GM23338 (cell line): ENCODE measurements around the gene CACNB4. TPM values are rescaled to one million over a fixed set of nuclear protein-coding genes. Genes with fewer than 3 reads are reported as not detected.

Source experiments
- ATAC-seq: fragments of 200-7000 bp; cut with Tn5 transposase; 3 replicates; pipeline ENCODE4 v1.9.1; 2020
- DNase-seq: peaks from one replicate; pipeline ENCODE4 v3.0.0-alpha.2; 2015; ENCODE audit warnings: low spot score
- H2AFZ ChIP-seq: fragments of 200-600 bp; sonication (generic); 2 replicates; pipeline ENCODE4 v1.8.0; 2016; ENCODE audit warnings: antibody characterized with exemption, mild to moderate bottlenecking, moderate library complexity
- H3F3A ChIP-seq: fragments of 200-600 bp; sonication (generic); replicated peaks from 2 replicates; pipeline ENCODE4 v1.8.0; 2017; ENCODE audit warnings: antibody characterized with exemption, mixed run types, low read depth
- H3K27ac ChIP-seq: fragments of 200-600 bp; sonication (generic); 2 replicates; pipeline ENCODE4 v1.6.1; 2016; ENCODE audit warnings: low read depth
- H3K27me3 ChIP-seq: fragments of 200-600 bp; sonication (generic); 2 replicates; pipeline ENCODE4 v1.8.0; 2016; ENCODE audit warnings: mild to moderate bottlenecking, mixed run types, moderate library complexity; ENCODE audit not compliant: insufficient read depth
- H3K36me3 ChIP-seq: fragments of 200-600 bp; sonication (generic); 2 replicates; pipeline ENCODE4 v1.8.0; 2016; ENCODE audit warnings: mild to moderate bottlenecking; ENCODE audit not compliant: insufficient read depth
- H3K4me1 ChIP-seq: fragments of 200-600 bp; sonication (generic); 2 replicates; pipeline ENCODE4 v1.8.0; 2016; ENCODE audit warnings: mild to moderate bottlenecking, moderate library complexity; ENCODE audit not compliant: insufficient read depth
- H3K4me2 ChIP-seq: fragments of 200-600 bp; sonication (generic); 2 replicates; pipeline ENCODE4 v1.7.1; 2017; ENCODE audit warnings: mixed run types
- H3K4me3 ChIP-seq: fragments of 200-600 bp; sonication (generic); 2 replicates; pipeline ENCODE4 v1.6.1; 2016; ENCODE audit warnings: mixed run types
- H3K79me2 ChIP-seq: fragments of 200-600 bp; sonication (generic); replicated peaks from 2 replicates; pipeline ENCODE4 v1.8.0; 2017; ENCODE audit warnings: mild to moderate bottlenecking; ENCODE audit not compliant: insufficient read depth
- H3K9me2 ChIP-seq: fragments of 200-600 bp; sonication (generic); 2 replicates; pipeline ENCODE4 v1.8.0; 2017; ENCODE audit not compliant: insufficient read depth
- H4K20me1 ChIP-seq: fragments of 200-600 bp; sonication (generic); replicated peaks from 2 replicates; pipeline ENCODE4 v1.8.0; 2017; ENCODE audit warnings: mild to moderate bottlenecking; ENCODE audit not compliant: insufficient read depth
- H3K27ac Mint-ChIP-seq: 2 replicates; pipeline ENCODE4 v1.8.0; 2020; ENCODE audit warnings: inconsistent platforms, mild to moderate bottlenecking, moderate library complexity, mixed read lengths
- H3K27me3 Mint-ChIP-seq: 3 replicates; pipeline ENCODE4 v1.8.0; 2022; ENCODE audit warnings: low read depth, mild to moderate bottlenecking, moderate library complexity, mixed read lengths, inconsistent platforms; ENCODE audit not compliant: insufficient read depth, poor library complexity
- H3K36me3 Mint-ChIP-seq: 3 replicates; pipeline ENCODE4 v1.8.0; 2021; ENCODE audit warnings: low read depth, mild to moderate bottlenecking, inconsistent platforms, moderate library complexity, mixed read lengths
- H3K4me1 Mint-ChIP-seq: 3 replicates; pipeline ENCODE4 v1.8.0; 2020; ENCODE audit warnings: mild to moderate bottlenecking, inconsistent platforms, mixed read lengths
- H3K4me3 Mint-ChIP-seq: 3 replicates; pipeline ENCODE4 v1.8.0; 2021; ENCODE audit warnings: moderate library complexity, mild to moderate bottlenecking, inconsistent platforms, mixed read lengths
- H3K9me3 Mint-ChIP-seq: 3 replicates; pipeline ENCODE4 v1.8.0; 2020; ENCODE audit warnings: moderate library complexity, mild to moderate bottlenecking, inconsistent platforms, mixed read lengths
- CREB1 ChIP-seq: fragments of 250-450 bp; sonication (Bioruptor Pico); IDR thresholded peaks from 2 replicates; pipeline ENCODE4 v1.5.0; 2020; ENCODE audit warnings: low read depth, mild to moderate bottlenecking, moderate library complexity
- CTCF ChIP-seq, 2 experiments: fragments of 200-600 bp in 1 of 2; sonication (generic) in 1 of 2; conservative IDR thresholded peaks; 2 replicates each; pipeline versions ENCODE4 v1.5.1 to v1.6.1; 2016 to 2017; ENCODE audit warnings: antibody characterized with exemption in 2 of 2, low read depth in 2 of 2, mild to moderate bottlenecking in 2 of 2, moderate library complexity in 1 of 2
- ETS1 ChIP-seq: IDR thresholded peaks from 2 replicates; pipeline ENCODE4 v1.6.1; 2016; ENCODE audit warnings: antibody characterized with exemption
- EZH2 ChIP-seq: fragments of 200-600 bp; sonication (generic); IDR thresholded peaks from one replicate; pipeline ENCODE4 v1.8.0; 2017; ENCODE audit warnings: antibody characterized with exemption, mild to moderate bottlenecking, low read depth; ENCODE audit not compliant: unreplicated experiment
- EZH2phosphoT487 ChIP-seq: fragments of 200-600 bp; sonication (generic); IDR thresholded peaks from one replicate; pipeline ENCODE4 v1.8.1; 2018; ENCODE audit warnings: antibody characterized with exemption; ENCODE audit not compliant: unreplicated experiment
- JUNB ChIP-seq: IDR thresholded peaks from one replicate; pipeline ENCODE4 v1.6.1; 2016; ENCODE audit warnings: antibody characterized with exemption; ENCODE audit not compliant: unreplicated experiment
- NANOG ChIP-seq: IDR thresholded peaks from 2 replicates; pipeline ENCODE4 v1.6.1; 2016; ENCODE audit warnings: antibody characterized with exemption, borderline replicate concordance
- POLR2AphosphoS5 ChIP-seq: IDR thresholded peaks from 2 replicates; pipeline ENCODE4 v1.6.1; 2016; ENCODE audit warnings: antibody characterized with exemption, low read depth
- REST ChIP-seq: IDR thresholded peaks from one replicate; pipeline ENCODE4 v1.6.1; 2018; ENCODE audit warnings: antibody characterized with exemption; ENCODE audit not compliant: unreplicated experiment
- STAT1 ChIP-seq: IDR thresholded peaks from one replicate; pipeline ENCODE4 v1.6.1; 2016; ENCODE audit warnings: antibody characterized with exemption; ENCODE audit not compliant: unreplicated experiment
- ZNF114 ChIP-seq: fragments of 250-450 bp; sonication (Bioruptor Pico); IDR thresholded peaks from 2 replicates; pipeline ENCODE4 v1.5.0; 2020; ENCODE audit warnings: mild to moderate bottlenecking, moderate library complexity
- ZNF331 ChIP-seq: fragments of 250-450 bp; sonication (Bioruptor Pico); IDR thresholded peaks from 2 replicates; pipeline ENCODE4 v1.5.0; 2020; ENCODE audit warnings: low read depth, mild to moderate bottlenecking, moderate library complexity
- ZNF462 ChIP-seq: fragments of 250-450 bp; sonication (Bioruptor Pico); IDR thresholded peaks from 2 replicates; pipeline ENCODE4 v1.5.0; 2020; ENCODE audit warnings: mild to moderate bottlenecking, moderate library complexity
- polyA plus RNA-seq: library from polyadenylated mRNA; unstranded; fragments of >200 nt; fragmentation: Nextera tagmentation; extraction: Ambion mirVana; gene quantifications from 2 replicates; pipeline ENCODE4 v1.2.1, GENCODE V29; 2016
- total RNA-seq: library from RNA; depleted of rRNA; stranded (reverse); fragments of >200 nt; shearing (Covaris generic); gene quantifications from 2 replicates; pipeline ENCODE4 v1.2.3, GENCODE V29; 2014

The CACNB4 gene
- total and polyA plus RNA-seq, 2 experiments from 2014 or later, result 4.0 to 9.8 TPM

- no peaks in the 10 kb centered on the region for H3K36me3 ChIP-seq
- Mint-ChIP-seq H3K4me3 (no peak overlapping the region), H3K27me3 (no peaks in the 10 kb centered on the region), H3K27ac (no peak overlapping the region), H3K36me3 (no peaks in the 10 kb centered on the region; the same call in 2 of the 3 replicates), H3K4me1 (peaks cover 9% of the 10 kb centered on the region), H3K9me3 (no peaks in the 10 kb centered on the region)
- no peaks in the 10 kb centered on the region for H3F3A ChIP-seq
- H2AFZ ChIP-seq, result no peak overlapping the region
- H3K9me2 ChIP-seq, result no peaks in the 10 kb centered on the region
- peaks cover 9% of the 10 kb centered on the region for H3K4me1 ChIP-seq
- no peak for TF ChIP-seq ZNF331 (CRISPR knock-in tag)
- TF ChIP-seq ZNF462, result no peak
- TF ChIP-seq EZH2, result no peak
- no peak for TF ChIP-seq EZH2phosphoT487
- TF ChIP-seq NANOG, result no peak
- TF ChIP-seq ZNF114 (CRISPR knock-in tag), result no peak
- TF ChIP-seq CREB1 (CRISPR knock-in tag), result no peak
- TF ChIP-seq POLR2AphosphoS5, result no peak
- no peak for TF ChIP-seq CTCF (conservative IDR thresholded peaks at IDR 0.05; ENCODE audit: low read depth in 2 of 2)
- no peak for TF ChIP-seq ETS1
- TF ChIP-seq STAT1, result no peak
- TF ChIP-seq JUNB, result no peak
- TF ChIP-seq REST, result no peak
- H3K4me3 ChIP-seq, result no peak overlapping the region
- no peak overlapping the region for H3K4me2 ChIP-seq
- ATAC-seq (no peak), DNase-seq (no peak)
- no peak overlapping the region for H3K27ac ChIP-seq
- H3K27me3 ChIP-seq, result no peaks in the 10 kb centered on the region
- no peaks in the 10 kb centered on the region for H3K79me2 ChIP-seq
- H4K20me1 ChIP-seq, result no peaks in the 10 kb centered on the region
Observed at GRCh38 chr2:152132306-152132705, 33.5 kb upstream of the CACNB4 start.
